ENCODE results near the gene GTF2I.
"Not testable (repeated sequence)": the region's sequence is repeated elsewhere in the genome, so short reads cannot be mapped to it uniquely, and the experiment has no call there.

GTF2I gene

GRCh38 chr7:74656441-74656836 is 1.1 kb upstream of the GTF2I start:
- DNase-seq (ENCODE audit: low read depth in 4 of 4, low spot score in 1 of 4) = peak in 2 of 4 experiments; percentile 42 to 58

- peak; percentile 95 to 99 (median 97) for DNase-seq (ENCODE audit: low read depth in 4 of 4, low spot score in 1 of 4)
Measured at GRCh38 chr7:74656837-74657691, 454 bp upstream of the GTF2I start.

DNA sequence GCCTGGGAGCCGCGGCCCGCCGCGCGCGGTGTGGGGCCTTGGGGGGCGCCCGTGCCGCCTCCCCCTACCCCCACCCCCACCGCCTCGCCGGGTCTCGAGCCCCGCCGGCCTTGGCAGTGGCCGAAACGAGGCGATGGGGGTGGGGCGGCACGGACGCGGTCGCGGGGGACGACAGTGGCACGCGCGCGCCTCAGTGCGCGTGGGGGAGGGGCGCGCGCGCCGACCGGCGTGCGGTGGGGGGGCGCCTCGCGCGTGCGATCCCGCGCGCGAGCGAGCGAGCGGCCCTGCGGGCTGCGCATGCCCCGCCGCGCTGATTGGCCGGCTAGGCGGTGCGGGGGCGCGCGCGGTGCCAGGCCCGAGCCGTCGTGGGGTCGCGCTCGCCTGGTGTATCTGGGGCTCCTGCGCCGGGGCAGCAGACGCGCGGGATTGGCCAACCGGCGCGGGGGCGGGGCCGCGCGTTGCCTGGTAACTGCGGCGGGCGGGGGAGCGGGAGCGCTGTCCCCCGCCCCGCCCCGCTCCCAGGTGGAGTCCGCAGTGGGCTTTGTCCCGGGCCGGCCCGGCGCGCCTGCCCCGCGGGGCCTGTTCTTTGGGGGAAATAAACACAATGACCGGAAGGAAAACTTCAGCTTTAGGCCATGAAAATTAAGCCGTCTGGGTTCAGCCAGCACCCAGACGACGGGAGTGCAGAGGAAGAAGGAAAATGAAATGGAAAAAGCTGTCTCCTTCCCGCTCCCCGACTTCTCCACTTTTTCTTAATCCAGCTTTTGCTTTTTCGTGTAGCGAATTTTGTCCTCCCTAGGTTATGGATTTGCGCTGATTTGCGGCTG is 873 bp downstream of the GTF2I start:
- DNase-seq (ENCODE audit: low read depth in 4 of 4, low spot score in 1 of 4) = peak; percentile 63 to 90 (median 72)

GRCh38 chr7:74660202-74660601 is 2.7 kb downstream of the GTF2I start:
- DNase-seq (ENCODE audit: low read depth in 4 of 4, low spot score in 1 of 4) = not testable (repeated sequence)

- DNase-seq (ENCODE audit: low read depth in 4 of 4, low spot score in 1 of 4) = not testable (repeated sequence)
Measured at GRCh38 chr7:74661836-74662794, 4.6 kb downstream of the GTF2I start.

GRCh38 chr7:74665296-74665938 is 7.9 kb downstream of the GTF2I start:
- no peak for DNase-seq (ENCODE audit: low read depth in 4 of 4, low spot score in 1 of 4)

DNA sequence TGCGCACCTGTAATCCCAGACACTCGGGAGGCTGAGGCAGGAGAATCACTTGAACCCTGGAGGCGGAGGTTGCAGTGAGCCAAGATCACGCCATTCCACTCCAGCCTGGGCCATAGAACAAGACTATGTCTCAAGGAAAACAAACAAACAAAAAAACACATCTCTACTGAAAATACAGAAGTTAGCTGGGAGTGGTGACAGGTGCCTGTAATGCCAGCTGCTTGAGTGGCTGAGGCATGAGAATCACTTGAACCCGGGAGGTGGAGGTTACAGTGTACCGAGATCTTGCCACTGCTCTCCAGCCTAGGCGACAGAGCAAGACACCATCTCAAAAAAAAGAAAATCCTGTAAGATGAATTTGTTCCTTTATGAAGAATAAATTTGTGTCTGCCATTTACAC is 9.5 kb downstream of the GTF2I start:
- not testable (repeated sequence) for DNase-seq (ENCODE audit: low read depth in 4 of 4, low spot score in 1 of 4)

DNA sequence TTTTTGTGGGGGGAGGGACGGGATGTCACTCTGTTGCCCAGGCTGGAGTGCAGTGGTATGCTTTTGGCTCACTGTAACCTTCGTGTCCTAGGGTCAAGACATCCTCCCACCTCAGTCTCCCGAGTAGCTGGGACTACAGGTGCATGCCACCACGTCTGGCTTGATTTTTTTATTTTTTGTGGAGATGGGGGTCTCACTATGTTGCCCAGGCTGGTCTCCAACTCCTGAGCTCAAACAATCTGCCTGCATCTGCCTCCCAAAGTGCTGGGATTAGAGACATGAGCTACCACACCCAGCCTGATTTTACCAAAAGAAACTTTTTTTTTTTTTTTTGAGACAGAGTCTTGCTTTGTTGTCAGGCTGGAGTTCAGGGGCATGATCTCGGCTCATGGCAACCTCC is 10.0 kb downstream of the GTF2I start:
- not testable (repeated sequence) for DNase-seq (ENCODE audit: low read depth in 4 of 4, low spot score in 1 of 4)

- no peak for DNase-seq (ENCODE audit: low read depth in 4 of 4, low spot score in 1 of 4)
Measured at GRCh38 chr7:74671602-74672001, 14.1 kb downstream of the GTF2I start.

GRCh38 chr7:74672343-74672915 is 14.9 kb downstream of the GTF2I start:
- DNase-seq (ENCODE audit: low read depth in 4 of 4, low spot score in 1 of 4) = no peak

DNA sequence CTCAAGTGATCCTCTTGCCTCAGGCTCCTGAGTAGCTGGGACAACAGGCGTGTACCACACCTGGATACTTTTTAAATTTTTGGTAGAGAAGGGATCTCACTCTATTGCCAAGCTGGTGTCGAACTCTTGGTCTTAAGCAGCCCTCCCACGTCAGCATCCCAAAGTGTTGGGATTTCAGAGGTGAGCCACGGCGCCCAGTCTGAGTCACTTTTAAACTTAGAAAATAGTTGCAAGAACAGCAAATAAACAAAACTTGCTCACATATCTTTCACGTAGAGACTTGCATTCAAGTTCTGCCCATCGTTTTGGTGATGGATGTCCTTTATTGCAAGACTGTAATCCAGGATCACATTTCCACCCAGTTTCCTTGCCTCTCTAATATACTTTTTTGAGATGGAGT is 16.6 kb downstream of the GTF2I start:
- no peak for DNase-seq (ENCODE audit: low read depth in 4 of 4, low spot score in 1 of 4)

DNA sequence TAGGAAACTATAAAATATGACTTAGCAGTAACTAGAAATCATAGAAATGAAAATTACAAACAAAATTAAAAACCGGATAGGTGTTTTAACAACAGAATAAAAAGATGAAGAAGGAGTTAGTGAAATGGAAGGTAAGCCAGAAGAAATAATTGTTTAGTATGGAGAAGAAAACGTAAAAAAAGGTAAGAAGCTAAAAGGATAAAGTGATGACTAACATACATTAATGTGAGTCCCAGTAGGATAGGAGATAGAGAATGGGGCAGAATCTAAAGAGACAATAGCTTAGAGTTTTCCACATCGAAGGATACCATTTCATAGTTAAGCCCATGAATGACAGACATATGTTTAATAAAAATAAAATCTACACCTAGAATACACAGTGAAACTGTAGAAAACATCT is 25.3 kb downstream of the GTF2I start:
- DNase-seq (ENCODE audit: low read depth in 4 of 4, low spot score in 1 of 4) = no peak

DNA sequence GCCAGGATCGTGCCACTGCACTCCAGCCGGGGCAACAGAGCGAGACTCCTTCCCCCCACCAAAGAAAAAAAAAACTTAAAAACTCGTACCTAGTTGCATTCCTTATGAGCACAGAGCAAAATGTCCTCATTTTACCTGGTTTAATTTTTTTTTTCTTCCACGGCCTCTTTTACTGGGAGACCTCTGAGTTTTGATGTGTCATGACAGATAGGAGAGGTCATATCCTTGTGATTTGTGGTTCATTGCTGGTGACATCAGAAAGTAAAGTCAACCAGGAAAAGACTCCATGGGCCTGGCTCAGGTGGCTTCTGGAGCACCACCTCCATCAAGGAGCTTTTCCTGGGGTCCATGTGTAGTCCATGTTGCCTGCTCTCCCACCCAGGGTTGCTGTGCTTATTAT is 26.3 kb downstream of the GTF2I start:
- DNase-seq (ENCODE audit: low read depth in 4 of 4, low spot score in 1 of 4) = no peak

DNA sequence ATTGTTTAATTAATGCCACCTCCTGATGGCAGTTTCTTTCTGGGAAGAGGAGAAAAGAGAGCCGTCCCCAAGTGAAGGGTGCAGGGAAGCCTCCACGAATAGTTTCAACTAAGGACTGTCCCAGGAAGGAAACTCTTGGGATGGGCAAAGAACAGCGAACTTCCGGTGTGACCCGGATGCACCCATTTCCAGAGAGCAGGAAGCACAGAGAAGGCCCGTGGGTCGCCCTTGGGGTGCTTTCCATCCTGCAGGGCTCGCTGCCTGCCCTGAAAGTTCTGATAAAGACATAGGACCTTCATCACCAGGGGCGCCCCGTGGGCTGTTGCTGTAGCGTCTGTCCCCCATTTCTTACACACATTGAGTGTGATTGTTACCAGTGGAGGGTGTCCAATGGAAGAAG is 27.0 kb downstream of the GTF2I start:
- DNase-seq (ENCODE audit: low read depth in 4 of 4, low spot score in 1 of 4) = no peak

GRCh38 chr7:74684921-74685320 is 27.4 kb downstream of the GTF2I start:
- DNase-seq (ENCODE audit: low read depth in 4 of 4, low spot score in 1 of 4) = no peak

- DNase-seq (ENCODE audit: low read depth in 4 of 4, low spot score in 1 of 4) = no peak
Measured at GRCh38 chr7:74690474-74690873, 33.0 kb downstream of the GTF2I start.

DNA sequence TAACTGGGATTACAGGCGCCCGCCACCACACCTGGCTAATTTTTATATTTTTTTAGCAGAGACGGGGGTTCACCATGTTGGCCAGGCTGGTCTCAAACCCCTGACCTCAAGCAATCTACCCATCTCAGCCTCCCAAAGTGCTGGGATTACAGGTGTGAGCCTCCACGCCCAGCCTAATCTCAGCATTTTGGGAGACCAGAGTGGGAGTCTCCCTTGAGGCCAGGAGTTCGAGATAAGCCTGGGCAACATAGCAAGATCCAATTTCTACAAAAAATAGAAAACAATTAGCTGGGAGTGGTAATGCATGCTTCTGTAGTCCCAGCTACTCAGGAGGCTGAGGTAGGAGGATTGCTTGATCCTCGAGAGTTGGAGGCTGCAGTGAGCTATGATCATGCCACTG is 46.9 kb downstream of the GTF2I start:
- not testable (repeated sequence) for DNase-seq (ENCODE audit: low read depth in 4 of 4, low spot score in 1 of 4)

GRCh38 chr7:74707238-74707637 is 49.7 kb downstream of the GTF2I start:
- no peak for DNase-seq (ENCODE audit: low read depth in 4 of 4, low spot score in 1 of 4)

- DNase-seq (ENCODE audit: low read depth in 4 of 4, low spot score in 1 of 4) = no peak
Measured at GRCh38 chr7:74708569-74709275, 51.2 kb downstream of the GTF2I start.

All from stimulated activated CD4-positive, alpha-beta T cell treated with anti-CD3 and anti-CD28 coated beads, Interleukin-1b, Interleukin-23, amount 100 ng/mL, for 24 hours (primary cell).